WI38 (cell line): Measurements from ENCODE around the gene WDR6.

Experiments
- H3K4me3 ChIP-seq: 2 replicates; pipeline ENCODE4 v1.5.1; 2011; ENCODE audit warnings: low read depth, mild to moderate bottlenecking, control low read depth, low read length
- TF ChIP-seq, protein P1 (sequence below): IDR thresholded peaks from 2 replicates; pipeline ENCODE4 v1.5.1; 2012; ENCODE audit warnings: low read depth, mild to moderate bottlenecking, control low read depth, low read length

WDR6 gene

DNA sequence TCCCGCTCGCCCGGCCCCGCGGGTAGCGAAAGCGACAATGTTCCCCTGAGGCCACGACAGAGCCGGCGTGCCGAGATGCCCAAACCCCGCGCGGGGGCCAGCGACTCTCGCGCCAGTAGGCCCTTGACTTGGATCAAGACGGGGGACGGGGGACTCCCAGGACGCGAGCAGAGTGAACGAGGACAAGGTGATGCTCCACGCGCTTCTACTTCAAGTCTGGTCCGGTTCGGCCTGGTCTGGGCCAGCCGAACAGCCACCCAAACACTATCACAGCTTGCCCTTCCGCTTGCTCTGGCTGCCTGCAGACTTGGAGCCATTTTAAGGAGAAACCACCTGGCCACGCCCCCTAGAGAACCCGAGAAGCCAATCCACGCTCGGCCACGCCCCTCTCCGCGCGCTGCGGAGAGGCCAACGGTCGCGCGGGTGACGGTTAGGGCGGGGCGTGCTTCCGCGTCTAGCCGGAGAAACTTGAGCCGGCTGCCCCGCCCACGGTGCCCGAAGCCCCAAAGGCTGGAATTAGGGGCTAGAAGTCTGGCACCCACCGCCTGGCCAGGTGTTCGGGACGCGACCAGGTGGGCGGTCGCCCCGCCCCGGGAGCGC lies 14.1 kb downstream of the WDR6 start:
- TF ChIP-seq, protein P1, sequence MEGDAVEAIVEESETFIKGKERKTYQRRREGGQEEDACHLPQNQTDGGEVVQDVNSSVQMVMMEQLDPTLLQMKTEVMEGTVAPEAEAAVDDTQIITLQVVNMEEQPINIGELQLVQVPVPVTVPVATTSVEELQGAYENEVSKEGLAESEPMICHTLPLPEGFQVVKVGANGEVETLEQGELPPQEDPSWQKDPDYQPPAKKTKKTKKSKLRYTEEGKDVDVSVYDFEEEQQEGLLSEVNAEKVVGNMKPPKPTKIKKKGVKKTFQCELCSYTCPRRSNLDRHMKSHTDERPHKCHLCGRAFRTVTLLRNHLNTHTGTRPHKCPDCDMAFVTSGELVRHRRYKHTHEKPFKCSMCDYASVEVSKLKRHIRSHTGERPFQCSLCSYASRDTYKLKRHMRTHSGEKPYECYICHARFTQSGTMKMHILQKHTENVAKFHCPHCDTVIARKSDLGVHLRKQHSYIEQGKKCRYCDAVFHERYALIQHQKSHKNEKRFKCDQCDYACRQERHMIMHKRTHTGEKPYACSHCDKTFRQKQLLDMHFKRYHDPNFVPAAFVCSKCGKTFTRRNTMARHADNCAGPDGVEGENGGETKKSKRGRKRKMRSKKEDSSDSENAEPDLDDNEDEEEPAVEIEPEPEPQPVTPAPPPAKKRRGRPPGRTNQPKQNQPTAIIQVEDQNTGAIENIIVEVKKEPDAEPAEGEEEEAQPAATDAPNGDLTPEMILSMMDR, result no peak
- peak overlapping the region; percentile 71 for H3K4me3 ChIP-seq

DNA sequence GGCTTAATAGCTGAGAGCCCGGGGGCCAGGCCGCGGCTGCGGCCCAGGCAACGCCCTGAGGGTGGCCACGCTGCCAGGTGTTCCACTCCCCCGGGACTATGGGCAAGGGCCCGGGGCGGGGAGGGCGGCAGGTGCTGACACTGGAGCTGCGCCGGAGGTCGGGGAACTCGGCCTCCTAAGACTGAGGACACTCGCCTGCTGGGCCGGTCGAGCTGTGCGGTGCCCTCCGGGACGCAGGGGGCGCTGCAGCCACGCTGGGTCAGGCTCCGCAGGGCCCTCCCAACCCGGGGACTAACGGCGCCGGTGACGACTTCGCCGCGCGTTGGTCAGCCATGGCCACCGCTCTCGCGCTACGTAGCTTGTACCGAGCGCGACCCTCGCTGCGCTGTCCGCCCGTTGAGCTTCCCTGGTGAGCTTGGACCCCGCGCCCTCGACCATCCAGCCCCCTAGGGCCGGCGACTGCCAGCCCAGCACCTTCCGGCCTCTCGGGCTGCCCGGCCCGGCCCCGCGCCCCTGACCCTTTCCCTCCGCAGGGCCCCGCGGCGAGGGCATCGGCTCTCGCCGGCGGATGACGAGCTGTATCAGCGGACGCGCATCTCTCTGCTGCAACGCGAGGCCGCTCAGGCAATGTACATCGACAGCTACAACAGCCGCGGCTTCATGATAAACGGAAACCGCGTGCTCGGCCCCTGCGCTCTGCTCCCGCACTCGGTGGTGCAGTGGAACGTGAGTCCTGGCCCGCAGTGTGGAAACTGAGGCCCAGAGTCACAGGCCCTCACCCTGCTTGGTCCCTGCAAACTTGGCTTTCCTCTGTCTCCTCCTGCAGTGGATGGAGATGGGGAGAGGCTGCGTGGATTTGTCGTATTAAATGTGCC lies 14.9 kb downstream of the WDR6 start, which contains the start of gene NDUFAF3:
Gene NDUFAF3 (plus strand): TSS at position 309 of the 875 bp plus-strand sequence. CDS start 24 bp downstream, at position 333.
- TF ChIP-seq, protein P1, result peak; percentile 78
- peak within 1 kb of the TSS; percentile 71 for H3K4me3 ChIP-seq

DNA sequence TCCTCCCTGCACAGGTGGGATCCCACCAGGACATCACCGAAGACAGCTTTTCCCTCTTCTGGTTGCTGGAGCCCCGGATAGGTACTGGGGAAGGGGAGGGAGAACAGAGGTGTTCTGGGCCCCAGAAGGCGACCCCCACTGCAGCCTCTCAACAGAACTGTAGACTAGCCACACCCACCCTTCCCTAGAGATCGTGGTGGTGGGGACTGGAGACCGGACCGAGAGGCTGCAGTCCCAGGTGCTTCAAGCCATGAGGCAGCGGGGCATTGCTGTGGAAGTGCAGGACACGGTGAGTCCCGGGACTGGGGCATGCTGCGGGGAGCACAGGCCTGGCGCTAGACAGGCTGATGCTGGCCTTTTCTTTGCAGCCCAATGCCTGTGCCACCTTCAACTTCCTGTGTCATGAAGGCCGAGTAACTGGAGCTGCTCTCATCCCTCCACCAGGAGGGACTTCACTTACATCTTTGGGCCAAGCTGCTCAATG lies 15.5 kb downstream of the WDR6 start:
- peak overlapping the region; percentile 71 for H3K4me3 ChIP-seq
- TF ChIP-seq, protein P1, result no peak

DNA sequence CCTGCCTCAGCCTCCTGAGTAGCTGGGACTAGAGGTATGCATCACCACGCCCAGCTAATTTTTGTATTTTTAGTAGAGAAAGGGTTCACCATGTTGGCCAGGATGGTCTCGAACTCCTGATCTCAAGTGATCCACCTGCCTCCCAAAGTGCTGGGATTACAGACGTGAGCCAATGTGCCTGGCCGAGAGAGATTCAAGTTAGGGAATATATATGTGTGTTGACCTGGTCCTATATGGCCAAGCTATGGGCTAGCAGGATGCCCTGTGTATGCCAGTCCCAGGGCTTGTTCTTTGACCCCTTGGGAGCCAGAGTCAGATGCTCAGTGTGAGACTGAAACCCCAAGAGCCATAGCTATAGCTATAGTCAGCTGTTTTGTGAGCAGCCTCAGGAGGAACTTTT lies 16.6 kb downstream of the WDR6 start:
- TF ChIP-seq, protein P1, result no peak
- no peak overlapping the region for H3K4me3 ChIP-seq

DNA sequence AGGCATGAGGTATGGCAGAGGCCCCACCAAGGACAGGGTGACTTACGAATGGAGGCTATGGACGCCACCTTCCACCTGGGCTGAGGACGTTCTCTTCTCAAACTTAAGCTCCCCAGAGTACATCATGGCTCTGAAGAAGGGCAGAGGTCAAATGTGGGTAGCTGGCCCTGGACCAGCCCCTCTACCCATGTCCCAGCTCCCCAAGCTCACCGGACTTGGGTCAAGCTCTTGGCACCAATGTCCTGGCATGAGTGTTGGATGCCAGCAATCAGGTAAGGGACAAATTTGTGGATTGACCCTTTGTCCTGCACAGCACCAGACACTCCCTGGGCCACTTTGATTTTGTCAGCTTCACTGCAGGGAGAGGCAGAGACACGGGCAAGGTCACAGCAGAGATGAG lies 17.3 kb downstream of the WDR6 start:
- TF ChIP-seq, protein P1, result no peak
- H3K4me3 ChIP-seq, result no peak overlapping the region

DNA sequence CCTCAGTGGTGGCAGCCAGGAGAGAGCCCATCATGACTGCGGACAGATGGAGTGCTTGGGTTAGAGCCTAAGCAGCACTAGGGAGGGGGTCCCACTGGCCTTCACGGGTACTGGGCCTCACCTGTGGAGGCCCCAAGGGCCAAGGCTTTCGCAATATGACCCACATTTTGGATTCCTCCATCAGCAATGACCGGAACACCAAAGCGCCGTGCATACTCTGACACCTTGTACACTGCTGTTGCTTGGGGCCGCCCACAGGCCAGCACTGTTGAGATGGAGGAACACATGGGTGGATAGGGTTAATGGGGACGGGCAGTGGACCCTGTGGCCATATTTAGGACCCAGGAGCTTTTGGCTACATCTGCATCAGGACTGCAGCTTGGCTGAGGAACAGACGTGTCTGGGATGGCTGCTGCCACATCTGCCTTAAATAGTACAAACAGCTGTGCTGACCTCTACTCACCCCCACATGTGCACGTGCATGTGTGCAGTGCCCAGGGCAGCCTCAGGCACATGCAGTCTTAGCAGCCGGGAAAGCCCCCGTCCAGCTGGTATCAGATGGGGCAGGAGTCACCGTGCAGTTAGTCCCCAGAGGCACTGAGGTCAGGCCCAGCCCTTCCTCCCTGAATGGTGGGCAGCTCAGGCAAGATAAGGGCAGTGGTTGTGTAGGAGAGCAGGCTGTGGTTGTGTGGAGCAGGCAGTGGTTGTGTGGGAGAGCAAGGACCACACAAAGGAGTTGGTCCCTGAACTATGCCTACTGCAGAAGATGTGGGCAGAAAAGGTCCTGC lies 18.0 kb downstream of the WDR6 start:
- H3K4me3 ChIP-seq, result no peak overlapping the region
- TF ChIP-seq, protein P1, result no peak
